Bronchial epithelial cell (primary cell): ENCODE data around the gene SFT2D2. TPM values are rescaled to one million over a fixed set of nuclear protein-coding genes. Genes with fewer than 3 reads are reported as not detected.
A peak's percentile ranks its signal among the peaks of the same experiment; 100 is the strongest.

Experiments
- DNase-seq: peaks from one replicate; pipeline ENCODE4 v3.0.0-alpha.2; 2010; ENCODE audit warnings: low read depth
- FAIRE-seq: peaks from 2 replicates; lab custom pipeline; 2011; peaks lifted over from hg19 to GRCh38; lab: Jason Lieb, UNC
- H3K27me3 ChIP-seq: 2 replicates; pipeline ENCODE4 v1.5.1; 2011; ENCODE audit warnings: low read length; ENCODE audit not compliant: control insufficient read depth, insufficient read depth
- H3K36me3 ChIP-seq: 2 replicates; pipeline ENCODE4 v1.5.1; 2011; ENCODE audit warnings: low read length; ENCODE audit not compliant: control insufficient read depth, insufficient read depth
- H3K4me3 ChIP-seq: 2 replicates; pipeline ENCODE4 v1.5.1; 2011; ENCODE audit warnings: mild to moderate bottlenecking, low read depth, low read length, control low read depth
- CTCF ChIP-seq: IDR thresholded peaks from 2 replicates; pipeline ENCODE4 v1.5.1; 2011; ENCODE audit warnings: mild to moderate bottlenecking, moderate library complexity, low read length, control low read depth, inconsistent platforms; ENCODE audit not compliant: insufficient read depth, severe bottlenecking
- total RNA-seq: library from RNA; depleted of rRNA; stranded (reverse); fragments of >200 nt; gene quantifications from 2 replicates; pipeline ENCODE4 v1.2.1, GENCODE V29; 2014

The SFT2D2 gene
- total RNA-seq, 1 donor from 2014 or later: 22.4 TPM

- Histone ChIP-seq H3K4me3 (no peak overlapping the region), H3K27me3 (no peaks in the 10 kb centered on the region), H3K36me3 (no peaks in the 10 kb centered on the region)
- no peak for TF ChIP-seq CTCF
- FAIRE-seq (no peak), DNase-seq (no peak)
Measured at GRCh38 chr1:168187177-168187576, 38.6 kb upstream of the SFT2D2 start.

GRCh38 chr1:168190403-168190802 lies 35.4 kb upstream of the SFT2D2 start:
- Histone ChIP-seq H3K36me3 (no peaks in the 10 kb centered on the region), H3K4me3 (no peak overlapping the region), H3K27me3 (no peaks in the 10 kb centered on the region)
- TF ChIP-seq CTCF: no peak
- DNase-seq: no peak
- FAIRE-seq: peak; percentile 75

GRCh38 chr1:168195199-168196135 lies 30.3 kb upstream of the SFT2D2 start:
- FAIRE-seq (no peak), DNase-seq (no peak)
- no peak for TF ChIP-seq CTCF
- H3K27me3 ChIP-seq: no peaks in the 10 kb centered on the region
- no peak overlapping the region for H3K4me3 ChIP-seq
- peaks cover 2% of the 10 kb centered on the region for H3K36me3 ChIP-seq

GRCh38 chr1:168199056-168199455 lies 26.7 kb upstream of the SFT2D2 start:
- no peak for FAIRE-seq
- peaks cover 2% of the 10 kb centered on the region for H3K36me3 ChIP-seq
- TF ChIP-seq CTCF: no peak

GRCh38 chr1:168202941-168203654 lies 22.7 kb upstream of the SFT2D2 start:
- DNase-seq: peak; percentile 42

More at GRCh38 chr1:168199056-168199455, 26.7 kb upstream of the SFT2D2 start:
- DNase-seq: no peak
- Histone ChIP-seq H3K4me3 (no peak overlapping the region), H3K27me3 (no peaks in the 10 kb centered on the region)

More at GRCh38 chr1:168202941-168203654, 22.7 kb upstream of the SFT2D2 start:
- Histone ChIP-seq H3K36me3 (peaks cover 2% of the 10 kb centered on the region), H3K4me3 (no peak overlapping the region), H3K27me3 (no peaks in the 10 kb centered on the region)
- TF ChIP-seq CTCF: no peak
- peak; percentile 47 for FAIRE-seq
